Activated CD4-positive, alpha-beta T cell treated with anti-CD3 and anti-CD28 coated beads, Interleukin-10, Interleukin-2, amounts not matched to agents 100 ng/mL and 50 ng/mL, durations not matched to agents 16 hours and 8 hours (primary cell): ENCODE data around the gene BCL7A.
"Not testable (repeated sequence)": the region's sequence is repeated elsewhere in the genome, so short reads cannot be mapped to it uniquely, and the experiment has no call there.

Source experiments
- DNase-seq: peaks from one replicate; pipeline ENCODE4 v3.0.0-alpha.2; 2020

Gene BCL7A

DNA sequence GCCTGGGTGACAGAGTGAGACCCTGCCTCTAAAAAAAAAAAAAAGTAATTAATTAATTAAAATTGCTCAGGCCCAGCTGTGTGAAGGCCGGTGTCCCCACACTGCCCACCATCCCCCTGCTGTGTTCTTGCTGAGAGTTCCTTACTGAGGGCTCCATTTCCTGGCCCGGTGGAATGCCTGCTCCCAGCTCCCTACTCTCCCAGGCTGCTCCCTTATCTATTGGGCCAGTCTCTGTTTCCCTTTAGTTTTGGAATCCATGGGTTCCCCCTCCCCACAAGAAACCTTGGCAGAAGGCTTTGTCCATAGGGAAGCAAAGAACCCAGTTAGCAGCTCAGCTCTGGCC lies 75.9 kb downstream of the BCL7A start:
- no peak for DNase-seq

DNA sequence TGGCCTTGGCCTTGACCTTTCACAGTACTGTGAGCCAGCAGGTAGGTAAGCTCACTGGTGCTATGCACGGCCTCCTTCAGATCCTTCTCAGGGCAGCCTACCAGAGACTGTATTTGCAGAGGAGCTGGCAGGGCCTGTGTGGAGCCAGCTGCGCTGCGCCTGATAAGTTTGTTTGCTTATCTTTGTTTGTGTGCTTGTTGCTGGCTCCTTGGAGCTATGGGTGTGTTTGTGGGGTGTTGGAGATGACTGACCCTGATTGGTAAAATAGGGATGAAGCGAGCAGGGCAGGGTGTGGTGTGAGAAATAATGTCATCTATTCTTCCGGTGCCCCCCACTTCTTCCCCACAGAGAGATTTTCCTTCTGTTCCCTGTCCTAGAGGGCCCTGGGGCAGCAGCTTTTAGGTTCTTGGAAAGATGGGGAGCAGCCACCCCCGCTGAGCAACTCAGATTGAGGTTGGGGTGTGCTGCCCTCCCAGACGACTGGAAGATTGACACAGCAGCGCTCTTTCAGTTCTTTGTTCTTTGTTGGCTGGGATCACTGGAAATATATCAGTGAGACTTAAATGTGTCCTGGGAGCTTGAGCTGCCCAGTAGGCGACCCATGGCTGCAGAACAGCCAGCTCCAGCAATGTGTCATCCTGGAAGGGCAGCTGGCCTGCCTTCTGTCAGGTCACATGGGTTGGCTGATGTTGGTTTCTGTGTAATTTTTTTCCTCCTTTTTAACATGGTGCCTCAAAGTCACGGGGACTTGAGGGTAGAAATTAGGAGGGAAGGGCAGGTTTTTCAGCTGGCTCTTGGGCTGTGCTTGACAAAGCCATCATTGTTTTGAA lies 76.5 kb downstream of the BCL7A start:
- no peak for DNase-seq

DNA sequence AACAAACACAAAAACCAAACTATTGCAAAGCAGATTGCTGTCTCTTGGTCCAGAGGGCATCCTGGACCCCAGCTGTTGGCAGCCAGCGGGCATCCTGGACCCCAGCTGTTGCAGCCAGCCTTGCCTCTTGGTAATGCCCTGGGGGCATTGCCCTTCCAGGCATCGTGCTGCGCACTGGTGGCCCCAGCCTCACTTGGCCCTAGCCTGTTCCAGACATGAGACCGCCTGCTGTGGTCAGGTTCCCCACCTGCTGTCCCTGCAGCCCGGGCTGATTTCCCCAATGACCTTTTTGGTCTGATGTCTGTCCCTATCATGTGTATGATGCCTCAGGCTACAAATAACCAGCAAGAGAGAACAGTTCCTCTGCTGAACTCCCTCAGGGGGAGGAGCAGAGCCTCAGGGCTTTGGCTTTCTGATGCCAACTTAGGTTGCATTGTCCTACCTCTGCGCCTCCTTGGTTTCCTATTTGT lies 77.6 kb downstream of the BCL7A start:
- DNase-seq: no peak

- DNase-seq: peak; percentile 17
Observed at GRCh38 chr12:122099856-122100255, 78.2 kb downstream of the BCL7A start.

GRCh38 chr12:122100568-122100967 lies 78.9 kb downstream of the BCL7A start:
- no peak for DNase-seq

DNA sequence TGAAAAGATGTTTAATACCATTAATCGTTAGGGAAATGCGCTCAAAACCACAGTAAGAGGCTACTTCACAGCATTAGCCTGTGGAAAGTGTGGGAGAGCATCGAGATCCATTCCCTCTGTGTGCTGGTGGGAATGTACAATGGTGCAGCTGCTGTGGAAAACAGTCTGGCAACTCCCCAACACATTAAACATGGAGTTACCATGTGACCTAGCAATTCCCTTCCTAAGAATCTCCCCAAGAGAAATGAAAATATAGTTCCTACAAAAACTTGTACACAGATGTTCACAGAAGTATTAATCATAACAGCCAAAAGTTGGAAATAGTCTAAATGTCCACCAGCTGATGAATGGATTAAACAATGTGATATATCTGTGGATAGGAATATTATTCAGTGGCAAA lies 80.6 kb downstream of the BCL7A start:
- no peak for DNase-seq

- peak; percentile 13 for DNase-seq
Observed at GRCh38 chr12:122104844-122105243, 83.2 kb downstream of the BCL7A start.

DNA sequence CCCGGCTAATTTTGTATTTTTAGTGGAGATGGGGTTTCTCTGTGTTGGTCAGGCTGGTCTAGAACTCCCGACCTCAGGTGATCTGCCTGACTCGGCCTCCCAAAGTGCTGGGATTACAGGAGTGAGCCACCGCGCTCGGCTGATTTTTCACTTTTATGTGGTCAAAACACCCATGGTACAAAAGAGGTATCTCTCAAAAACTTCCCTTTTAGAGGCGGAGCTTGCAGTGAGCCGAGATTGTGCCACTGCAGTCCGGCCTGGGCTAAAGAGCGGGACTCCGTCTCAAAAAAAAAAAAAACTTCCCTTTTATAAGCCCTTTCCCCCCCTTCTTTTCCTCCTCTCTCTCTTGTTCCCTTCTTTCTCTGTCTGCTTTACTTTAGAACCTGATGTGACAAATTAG lies 83.8 kb downstream of the BCL7A start:
- DNase-seq: not testable (repeated sequence)

DNA sequence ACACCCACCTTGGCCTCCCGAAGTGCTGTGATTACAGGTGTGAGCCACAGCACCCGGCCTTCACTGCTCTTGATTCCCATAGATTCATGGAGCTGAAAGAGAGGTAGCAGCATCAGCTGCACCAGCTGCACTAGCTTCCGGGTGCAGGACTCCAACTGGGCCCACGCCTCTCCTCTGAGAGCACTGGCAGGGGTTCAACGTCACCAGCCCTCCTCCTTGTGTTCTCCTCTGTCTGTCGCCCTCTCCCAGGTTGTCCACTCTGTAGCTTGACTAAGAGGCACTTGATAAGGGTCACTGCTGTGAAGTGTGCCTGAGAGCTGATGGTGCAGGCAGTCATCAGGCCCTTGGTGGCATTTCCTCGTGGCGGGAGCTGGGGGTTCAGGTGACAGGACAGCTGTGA lies 85.2 kb downstream of the BCL7A start:
- no peak for DNase-seq

DNA sequence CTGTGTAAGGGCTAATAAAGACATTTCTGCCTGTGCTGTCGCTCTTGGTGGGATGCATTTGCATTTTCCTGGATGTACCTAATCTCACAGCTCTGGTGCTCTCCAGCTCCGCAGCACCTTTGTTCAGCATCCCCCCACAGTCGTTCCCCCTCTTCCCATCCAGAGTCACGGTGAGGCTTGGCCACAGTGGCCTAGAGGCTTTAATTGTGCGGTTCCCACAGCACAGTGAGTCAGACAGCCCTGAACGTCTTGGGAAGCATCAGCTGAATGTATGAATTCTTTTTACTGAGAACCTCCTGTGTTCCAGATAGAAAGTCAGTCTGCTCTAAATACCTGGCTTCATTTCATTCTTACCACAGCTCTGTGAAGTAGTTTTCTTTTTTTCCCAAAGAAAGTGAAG lies 85.6 kb downstream of the BCL7A start:
- DNase-seq: no peak

DNA sequence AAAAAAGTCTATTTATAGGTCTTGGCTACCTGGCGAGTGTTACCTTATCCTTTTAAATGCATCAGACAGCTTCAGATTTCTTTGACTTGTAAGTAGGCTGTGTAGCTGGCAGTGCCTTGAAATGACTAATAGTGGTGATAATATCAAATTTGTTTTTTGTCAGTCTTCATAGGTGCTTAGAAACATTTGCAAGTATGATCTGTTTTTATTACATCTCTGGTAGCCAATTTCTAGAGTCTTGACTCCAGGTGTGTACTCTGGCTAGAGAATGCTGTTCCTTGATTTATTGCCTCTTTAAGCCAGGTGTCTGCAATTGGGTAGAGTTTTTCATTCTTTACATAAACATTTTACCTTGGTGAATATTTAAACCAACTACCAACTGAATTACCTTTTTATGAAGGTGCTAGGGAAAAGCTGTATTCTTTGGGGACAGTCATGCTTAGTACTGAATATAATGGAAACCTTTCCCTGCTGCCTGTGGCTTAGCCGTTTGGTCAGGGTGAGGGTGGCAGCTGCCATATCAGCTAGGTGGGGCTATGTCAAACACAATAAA lies 89.5 kb downstream of the BCL7A start:
- DNase-seq: no peak
